HG02938 (cell line): ENCODE results near the gene ARGFX.
"Not testable (repeated sequence)": the region's sequence is repeated elsewhere in the genome, so short reads cannot be mapped to it uniquely, and the experiment has no call there.

Experiments
- ATAC-seq: cut with Tn5 transposase; IDR thresholded peaks from one replicate; pipeline ENCODE4 v1.9.1; 2021; ENCODE audit warnings: mild to moderate bottlenecking, moderate library complexity; ENCODE audit not compliant: unreplicated experiment

ARGFX gene

GRCh38 chr3:121567649-121568048, at the start of gene ARGFX:
TSS of gene ARGFX (plus strand) at chr3:121567949. CDS start at chr3:121570714, 2,765 bp downstream.
- no peak for ATAC-seq

GRCh38 chr3:121517953-121518655, 49.6 kb upstream of the ARGFX start:
- no peak for ATAC-seq

- no peak for ATAC-seq
Observed at GRCh38 chr3:121520510-121520909, 47.2 kb upstream of the ARGFX start.

GRCh38 chr3:121529308-121529707, 38.4 kb upstream of the ARGFX start:
- ATAC-seq, result no peak

GRCh38 chr3:121531269-121531668, 36.5 kb upstream of the ARGFX start:
- peak; percentile 54 for ATAC-seq

GRCh38 chr3:121542924-121543323, 24.8 kb upstream of the ARGFX start:
- no peak for ATAC-seq

GRCh38 chr3:121545049-121545573, 22.6 kb upstream of the ARGFX start:
- peak; percentile 20 for ATAC-seq

- ATAC-seq, result peak; percentile 74
Observed at GRCh38 chr3:121545574-121546455, 21.9 kb upstream of the ARGFX start, which contains the start of gene POLQ. TSS of gene POLQ (minus strand) at chr3:121545988. CDS start at chr3:121545877, 111 bp downstream.

GRCh38 chr3:121552379-121552778, 15.4 kb upstream of the ARGFX start:
- ATAC-seq, result no peak

- no peak for ATAC-seq
Observed at GRCh38 chr3:121552797-121553196, 15.0 kb upstream of the ARGFX start.

- no peak for ATAC-seq
Observed at GRCh38 chr3:121557426-121557934, 10.3 kb upstream of the ARGFX start.

GRCh38 chr3:121562148-121562547, 5.6 kb upstream of the ARGFX start:
- ATAC-seq, result no peak

- ATAC-seq, result no peak
Observed at GRCh38 chr3:121566773-121567172, 976 bp upstream of the ARGFX start.

- no peak for ATAC-seq
Observed at GRCh38 chr3:121574449-121574848, 6.7 kb downstream of the ARGFX start.

- no peak for ATAC-seq
Observed at GRCh38 chr3:121581691-121582090, 13.9 kb downstream of the ARGFX start.

- no peak for ATAC-seq
Observed at GRCh38 chr3:121584418-121584817, 16.7 kb downstream of the ARGFX start.

GRCh38 chr3:121592856-121593702, 25.3 kb downstream of the ARGFX start, which contains the start of gene FBXO40:
TSS of gene FBXO40 (plus strand) at chr3:121593379. CDS start at chr3:121620576, 27,197 bp downstream.
- no peak for ATAC-seq

GRCh38 chr3:121593806-121594205, 26.1 kb downstream of the ARGFX start:
- ATAC-seq, result not testable (repeated sequence)

- no peak for ATAC-seq
Observed at GRCh38 chr3:121594850-121595249, 27.1 kb downstream of the ARGFX start.

GRCh38 chr3:121595765-121596406, 28.1 kb downstream of the ARGFX start:
- ATAC-seq, result no peak
